Measurements from ENCODE around the gene REM1.

Gene REM1

GRCh38 chr20:31449511-31450414, 25.3 kb upstream of the REM1 start:
- no peak for TF ChIP-seq TEAD4 (IDR thresholded peaks at IDR 0.05)
- TF ChIP-seq MAX (IDR thresholded peaks at IDR 0.05), result no peak
- TF ChIP-seq USF1 (IDR thresholded peaks at IDR 0.05), result no peak
- TF ChIP-seq FOXM1 (IDR thresholded peaks at IDR 0.05; ENCODE audit: borderline replicate concordance, low read depth), result no peak

- TF ChIP-seq CREB1 (IDR thresholded peaks at IDR 0.05; ENCODE audit: low read depth) (no peak), TEAD4 (IDR thresholded peaks at IDR 0.05) (no peak), USF1 (IDR thresholded peaks at IDR 0.05) (no peak), RAD21 (IDR thresholded peaks at IDR 0.05; ENCODE audit: low read depth) (no peak), REST (IDR thresholded peaks at IDR 0.05; ENCODE audit: low read depth) (no peak), YY1 (IDR thresholded peaks at IDR 0.05; ENCODE audit: low read depth) (no peak), TAF1 (IDR thresholded peaks at IDR 0.05; ENCODE audit: low read depth) (no peak), MAX (IDR thresholded peaks at IDR 0.05) (no peak), FOXM1 (IDR thresholded peaks at IDR 0.05; ENCODE audit: borderline replicate concordance, low read depth) (no peak), EGR1 (IDR thresholded peaks at IDR 0.05) (no peak), ZBTB7A (IDR thresholded peaks at IDR 0.05; ENCODE audit: low read depth) (no peak), TCF12 (IDR thresholded peaks at IDR 0.05; ENCODE audit: low read depth) (no peak), EP300 (IDR thresholded peaks at IDR 0.05; ENCODE audit: borderline replicate concordance) (no peak), CEBPB (IDR thresholded peaks at IDR 0.05) (no peak), NFIC (IDR thresholded peaks at IDR 0.05) (no peak)
Observed at GRCh38 chr20:31452575-31452974, 22.5 kb upstream of the REM1 start.

GRCh38 chr20:31454361-31454760, 20.7 kb upstream of the REM1 start:
- no peak for TF ChIP-seq ZBTB7A (IDR thresholded peaks at IDR 0.05; ENCODE audit: low read depth)
- TF ChIP-seq NFIC (IDR thresholded peaks at IDR 0.05), result no peak
- TF ChIP-seq FOXM1 (IDR thresholded peaks at IDR 0.05; ENCODE audit: borderline replicate concordance, low read depth), result no peak
- TF ChIP-seq EP300 (IDR thresholded peaks at IDR 0.05; ENCODE audit: borderline replicate concordance), result no peak

- TF ChIP-seq TEAD4 (IDR thresholded peaks at IDR 0.05) (no peak), TCF12 (IDR thresholded peaks at IDR 0.05; ENCODE audit: low read depth) (no peak), NFIC (IDR thresholded peaks at IDR 0.05) (no peak), CEBPB (IDR thresholded peaks at IDR 0.05) (no peak), EP300 (IDR thresholded peaks at IDR 0.05; ENCODE audit: borderline replicate concordance) (no peak)
Observed at GRCh38 chr20:31472395-31473330, 2.4 kb upstream of the REM1 start.

- no peak for TF ChIP-seq TAF1 (IDR thresholded peaks at IDR 0.05; ENCODE audit: low read depth)
- TF ChIP-seq CEBPB (IDR thresholded peaks at IDR 0.05), result no peak
- no peak for TF ChIP-seq YY1 (IDR thresholded peaks at IDR 0.05; ENCODE audit: low read depth)
- no peak for TF ChIP-seq REST (IDR thresholded peaks at IDR 0.05; ENCODE audit: low read depth)
- no peak for TF ChIP-seq ZBTB7A (IDR thresholded peaks at IDR 0.05; ENCODE audit: low read depth)
- TF ChIP-seq FOXM1 (IDR thresholded peaks at IDR 0.05; ENCODE audit: borderline replicate concordance, low read depth), result no peak
- no peak for TF ChIP-seq CREB1 (IDR thresholded peaks at IDR 0.05; ENCODE audit: low read depth)
- TF ChIP-seq USF1 (IDR thresholded peaks at IDR 0.05), result no peak
- no peak for TF ChIP-seq RAD21 (IDR thresholded peaks at IDR 0.05; ENCODE audit: low read depth)
- TF ChIP-seq EP300 (IDR thresholded peaks at IDR 0.05; ENCODE audit: borderline replicate concordance), result no peak
- TF ChIP-seq EGR1 (IDR thresholded peaks at IDR 0.05), result no peak
- no peak for TF ChIP-seq TCF12 (IDR thresholded peaks at IDR 0.05; ENCODE audit: low read depth)
- TF ChIP-seq NFIC (IDR thresholded peaks at IDR 0.05), result no peak
- no peak for TF ChIP-seq MAX (IDR thresholded peaks at IDR 0.05)
- no peak for TF ChIP-seq TEAD4 (IDR thresholded peaks at IDR 0.05)
Observed at GRCh38 chr20:31473331-31474096, 1.6 kb upstream of the REM1 start.
